Right lobe of liver (tissue), 4 donors: ENCODE results near the gene CEP350.

Experiments
- POLR2A ChIP-seq: fragments of 450-650 bp; IDR thresholded peaks from one replicate; pipeline ENCODE4 v1.6.1; 2017; ENCODE audit warnings: antibody characterized with exemption, mild to moderate bottlenecking
- TF ChIP-seq, protein P1 (sequence below), 4 donors: fragments of 200-600 bp in 3 of 4; fragments of 450-650 bp in 1 of 4; IDR thresholded peaks; one replicate each; pipeline versions ENCODE4 v1.5.1 to v1.8.0; 2016 to 2022; ENCODE audit warnings: antibody characterized with exemption in 4 of 4, mild to moderate bottlenecking in 2 of 4
- donor health status: DM: no; HTN: no; CAD: no.
- donor health status: DM: no; HTN: no; CAD: no.
- donor health status: DM: no; HTN: yes; CAD: no.

DNA sequence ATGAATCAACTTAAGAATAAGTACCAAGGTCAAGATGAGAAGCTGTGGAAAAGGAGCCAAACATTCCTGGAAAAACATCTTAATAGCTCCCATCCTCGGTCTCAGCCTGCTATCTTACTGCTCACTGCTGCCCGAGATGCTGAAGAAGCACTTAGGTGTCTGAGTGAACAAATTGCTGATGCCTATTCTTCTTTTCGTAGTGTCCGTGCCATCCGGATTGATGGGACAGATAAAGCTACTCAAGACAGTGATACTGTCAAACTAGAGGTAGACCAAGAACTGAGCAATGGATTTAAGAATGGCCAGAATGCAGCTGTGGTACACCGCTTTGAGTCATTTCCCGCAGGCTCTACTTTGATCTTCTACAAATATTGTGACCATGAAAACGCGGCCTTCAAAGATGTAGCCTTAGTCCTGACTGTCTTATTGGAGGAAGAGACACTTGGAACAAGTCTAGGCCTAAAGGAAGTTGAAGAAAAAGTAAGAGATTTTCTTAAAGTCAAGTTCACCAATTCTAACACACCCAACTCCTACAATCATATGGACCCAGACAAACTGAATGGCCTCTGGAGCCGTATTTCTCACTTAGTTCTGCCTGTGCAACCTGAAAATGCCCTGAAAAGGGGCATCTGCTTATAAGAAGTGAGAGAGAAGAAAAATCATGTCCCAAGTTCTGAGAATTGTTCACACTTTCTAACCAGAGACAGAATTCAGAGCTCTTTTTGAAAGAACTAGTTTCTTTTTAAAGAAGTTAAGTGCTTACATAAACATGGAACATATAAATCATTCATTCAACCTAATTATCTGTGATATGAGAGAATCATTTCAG is 36.8 kb upstream of the CEP350 start:
- TF ChIP-seq, protein P1, sequence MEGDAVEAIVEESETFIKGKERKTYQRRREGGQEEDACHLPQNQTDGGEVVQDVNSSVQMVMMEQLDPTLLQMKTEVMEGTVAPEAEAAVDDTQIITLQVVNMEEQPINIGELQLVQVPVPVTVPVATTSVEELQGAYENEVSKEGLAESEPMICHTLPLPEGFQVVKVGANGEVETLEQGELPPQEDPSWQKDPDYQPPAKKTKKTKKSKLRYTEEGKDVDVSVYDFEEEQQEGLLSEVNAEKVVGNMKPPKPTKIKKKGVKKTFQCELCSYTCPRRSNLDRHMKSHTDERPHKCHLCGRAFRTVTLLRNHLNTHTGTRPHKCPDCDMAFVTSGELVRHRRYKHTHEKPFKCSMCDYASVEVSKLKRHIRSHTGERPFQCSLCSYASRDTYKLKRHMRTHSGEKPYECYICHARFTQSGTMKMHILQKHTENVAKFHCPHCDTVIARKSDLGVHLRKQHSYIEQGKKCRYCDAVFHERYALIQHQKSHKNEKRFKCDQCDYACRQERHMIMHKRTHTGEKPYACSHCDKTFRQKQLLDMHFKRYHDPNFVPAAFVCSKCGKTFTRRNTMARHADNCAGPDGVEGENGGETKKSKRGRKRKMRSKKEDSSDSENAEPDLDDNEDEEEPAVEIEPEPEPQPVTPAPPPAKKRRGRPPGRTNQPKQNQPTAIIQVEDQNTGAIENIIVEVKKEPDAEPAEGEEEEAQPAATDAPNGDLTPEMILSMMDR (IDR thresholded peaks at IDR 0.05) = no peak
- TF ChIP-seq POLR2A = no peak
